GM10266 (cell line): ENCODE measurements around the gene HMGXB4.

Experiments
- DNase-seq: peaks from one replicate; pipeline ENCODE4 v3.0.0; 2012; ENCODE audit errors: extremely low spot score
- CTCF ChIP-seq: IDR thresholded peaks from 2 replicates; pipeline ENCODE4 v1.5.1; 2012; ENCODE audit warnings: mild to moderate bottlenecking, low read depth; ENCODE audit not compliant: control insufficient read depth, insufficient read depth; ENCODE audit errors: missing control alignments

HMGXB4 gene

GRCh38 chr22:35343664-35344550 lies 86.6 kb downstream of the HMGXB4 start:
- DNase-seq: no peak
- TF ChIP-seq CTCF: no peak

- no peak for DNase-seq
- TF ChIP-seq CTCF: no peak
These were observed 87.8 kb downstream of the HMGXB4 start for GRCh38 chr22:35344956-35345690.
